GM21619 (cell line): ENCODE data around the gene SLC25A38.

Experiments used
- ATAC-seq: cut with Tn5 transposase; IDR thresholded peaks from one replicate; pipeline ENCODE4 v1.9.1; 2021; ENCODE audit not compliant: unreplicated experiment

SLC25A38 gene

DNA sequence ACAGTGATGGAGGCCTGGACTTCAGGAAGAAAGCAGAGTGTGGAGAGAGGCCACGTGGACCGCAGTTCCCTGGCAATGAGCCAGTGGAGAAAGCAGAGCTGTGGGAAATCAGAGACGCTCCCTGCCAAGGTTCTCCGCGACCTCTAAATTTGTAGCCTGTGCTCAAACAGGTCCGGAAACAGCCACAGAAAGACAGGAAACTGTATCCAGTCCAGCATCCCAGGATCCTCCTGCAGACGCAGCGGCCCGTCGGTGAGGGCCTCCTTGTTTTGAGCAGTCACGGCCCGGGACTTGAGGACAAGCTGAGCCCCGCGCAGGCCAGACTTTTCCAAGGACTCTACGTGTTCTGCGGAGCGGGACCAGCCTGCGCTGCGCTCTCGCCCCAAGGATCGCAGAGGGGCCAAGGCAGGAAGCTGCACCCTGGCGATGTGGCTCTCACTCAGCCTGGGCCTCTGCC is 45.6 kb downstream of the SLC25A38 start:
- no peak for ATAC-seq

DNA sequence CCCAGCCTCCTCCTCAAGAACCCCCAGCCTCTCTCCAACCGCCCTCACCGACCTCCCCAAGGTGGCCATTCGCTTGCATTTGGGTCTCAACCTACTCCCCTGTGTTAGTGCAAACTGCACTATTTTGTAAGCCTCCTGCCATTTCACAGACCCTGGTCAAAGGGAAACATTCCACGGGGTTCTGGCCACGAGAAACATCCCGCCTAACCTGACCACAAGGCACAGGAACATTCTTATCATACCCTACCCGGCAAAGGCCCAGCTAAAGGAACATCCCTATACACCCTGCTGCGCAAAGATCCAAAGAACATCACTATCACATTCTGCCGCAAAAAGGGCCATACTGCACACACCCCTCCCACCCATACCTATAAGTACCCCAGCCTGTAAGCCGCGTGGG is 46.3 kb downstream of the SLC25A38 start:
- ATAC-seq, result no peak

DNA sequence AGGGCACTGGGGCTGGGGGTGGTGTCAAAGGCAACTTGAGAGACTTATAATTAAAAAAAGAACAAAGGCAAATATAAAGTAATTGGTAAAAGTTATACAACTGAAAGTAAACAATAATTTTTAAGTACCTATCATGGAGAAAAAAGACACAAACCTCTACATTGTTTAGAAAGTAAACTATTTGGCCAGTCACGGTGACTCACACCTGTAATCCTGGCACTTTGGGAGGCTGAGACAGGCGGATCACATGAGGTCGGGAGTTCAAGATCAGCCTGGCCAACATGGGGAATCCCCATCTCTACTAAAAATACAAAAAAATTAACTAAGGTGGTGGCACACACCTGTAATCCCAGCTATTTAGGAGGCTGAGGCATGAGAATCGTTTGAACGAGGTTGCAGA is 49.2 kb downstream of the SLC25A38 start:
- ATAC-seq, result no peak

DNA sequence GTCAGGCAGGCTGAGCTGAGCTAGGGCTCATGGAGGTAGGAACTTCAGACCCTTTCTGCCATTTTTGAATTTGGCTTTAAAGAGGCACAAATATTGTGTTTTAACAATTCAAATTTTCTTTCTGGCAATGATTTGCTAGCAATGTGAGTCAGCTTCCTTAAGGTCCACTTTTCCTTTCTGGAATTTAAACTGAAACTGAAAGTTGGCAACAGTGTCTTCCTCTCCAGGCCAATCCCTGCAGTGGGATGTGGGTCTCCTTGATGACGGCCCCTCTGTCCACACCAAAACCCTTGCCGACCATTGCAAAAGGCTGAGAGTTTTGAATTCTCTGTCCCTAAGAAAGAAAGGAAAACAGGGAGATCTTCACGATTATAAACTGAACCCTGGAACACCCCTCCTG is 50.5 kb downstream of the SLC25A38 start:
- no peak for ATAC-seq

DNA sequence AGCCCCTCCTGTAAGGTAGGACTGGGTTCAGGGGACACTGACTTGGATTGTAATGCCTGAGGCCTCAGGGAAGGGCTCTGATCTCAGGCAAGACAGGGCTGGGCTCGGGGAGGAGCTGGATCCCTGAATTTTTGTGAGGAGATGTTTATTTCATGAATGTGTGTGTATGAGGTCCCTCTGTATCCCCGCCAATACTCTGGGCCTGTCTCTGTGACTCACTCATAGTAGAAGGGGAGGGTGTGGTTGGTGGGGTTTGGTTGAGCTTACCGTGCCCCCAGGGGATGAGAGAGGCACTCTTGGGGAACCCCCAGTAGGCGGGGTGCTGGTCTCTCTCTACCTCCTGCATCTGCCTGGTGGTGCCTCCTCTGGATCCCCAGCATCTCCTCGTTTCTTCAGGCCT is 51.4 kb downstream of the SLC25A38 start:
- peak; percentile 87 for ATAC-seq

DNA sequence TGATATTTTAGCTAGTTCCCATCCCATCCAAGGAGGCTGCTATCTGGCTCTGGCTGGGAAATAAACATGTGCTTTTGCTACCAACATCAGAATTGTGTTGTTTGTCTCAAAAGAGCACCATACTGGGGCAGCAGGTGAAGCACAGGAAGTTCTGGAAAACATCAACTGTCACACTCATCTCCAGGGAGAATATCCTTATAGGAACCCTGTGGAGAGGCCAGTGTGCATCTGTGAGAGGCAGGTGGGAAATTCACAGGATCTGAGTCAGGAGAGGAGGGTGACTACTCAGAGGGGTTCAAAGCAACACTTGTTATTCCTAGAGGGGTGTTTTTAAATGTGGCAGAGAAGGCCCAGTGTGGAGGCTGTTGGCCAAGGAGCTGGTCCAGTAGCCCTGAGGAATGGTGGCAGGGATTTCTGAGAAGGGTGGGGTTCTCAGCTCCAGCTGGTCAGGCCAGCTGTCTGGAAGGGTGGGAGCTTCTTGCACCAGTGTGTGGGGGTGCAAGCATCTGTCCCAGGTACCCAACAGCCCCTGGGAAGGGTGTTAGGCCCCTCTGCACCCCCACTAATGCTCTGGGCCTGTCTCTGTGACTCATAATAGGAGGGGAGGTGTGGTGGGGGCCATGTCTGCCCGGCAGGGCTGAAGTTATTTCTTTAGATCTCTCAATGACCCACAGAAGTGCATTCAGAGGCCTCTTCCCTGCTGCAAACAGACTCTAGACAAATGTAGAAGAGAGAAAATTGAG is 52.0 kb downstream of the SLC25A38 start:
- no peak for ATAC-seq

DNA sequence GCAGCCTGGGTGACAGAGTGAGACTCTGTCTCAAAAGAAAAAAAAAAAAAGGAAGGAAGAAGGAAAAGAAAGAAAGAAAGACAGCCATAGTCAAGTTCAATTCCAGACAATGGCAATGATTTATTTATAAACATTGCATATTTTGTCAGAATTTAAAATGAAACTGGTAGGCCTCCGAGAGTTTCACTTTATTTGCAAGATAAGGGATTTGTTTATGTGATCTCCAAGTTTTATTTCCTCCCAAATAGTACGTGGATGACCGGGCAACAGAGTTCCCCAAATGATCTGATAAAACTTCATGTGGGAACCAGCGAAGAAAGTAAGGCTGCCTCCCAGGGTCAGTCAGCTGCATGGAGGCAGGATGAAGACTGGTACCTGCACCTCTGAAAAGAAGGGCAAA is 55.7 kb downstream of the SLC25A38 start:
- ATAC-seq, result no peak

DNA sequence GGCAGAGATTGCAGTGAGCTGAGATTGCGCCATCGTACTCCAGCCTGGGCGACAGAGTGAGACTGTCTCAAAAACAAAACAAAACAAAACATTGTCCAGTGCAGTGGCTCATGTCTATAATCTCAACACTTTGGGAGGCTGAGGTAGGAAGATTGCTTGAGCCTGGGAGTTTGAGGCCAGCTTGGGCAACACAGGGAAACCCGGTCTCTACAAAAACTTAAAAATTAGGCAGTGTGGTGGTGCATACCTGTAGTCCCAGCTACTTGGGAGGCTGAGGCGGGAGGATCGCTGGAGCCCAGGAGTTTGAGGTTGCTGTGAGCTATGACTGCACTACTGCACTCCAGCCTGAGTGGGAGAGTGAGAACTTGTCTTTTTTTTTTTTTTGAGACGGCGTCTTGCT is 57.1 kb downstream of the SLC25A38 start:
- no peak for ATAC-seq

DNA sequence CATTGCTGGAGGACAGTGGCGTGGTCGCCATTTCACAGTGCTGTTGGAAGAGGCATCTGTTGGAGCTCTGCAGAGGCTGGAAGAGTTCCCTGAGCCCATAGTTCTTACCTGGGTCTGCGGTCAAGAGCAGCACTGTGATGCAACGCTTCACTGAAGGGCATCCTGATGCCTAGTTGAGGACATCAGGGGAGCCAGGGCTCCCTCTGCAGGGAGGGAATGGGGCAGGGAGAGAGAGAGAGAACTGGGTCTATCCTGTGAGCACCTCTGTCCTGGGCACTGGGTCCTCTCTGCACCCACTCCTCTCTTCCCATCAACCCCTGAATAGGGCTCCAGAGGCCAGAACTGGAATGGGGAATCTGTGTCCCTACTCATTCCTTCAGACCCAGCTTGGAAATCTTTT is 60.4 kb downstream of the SLC25A38 start:
- no peak for ATAC-seq

DNA sequence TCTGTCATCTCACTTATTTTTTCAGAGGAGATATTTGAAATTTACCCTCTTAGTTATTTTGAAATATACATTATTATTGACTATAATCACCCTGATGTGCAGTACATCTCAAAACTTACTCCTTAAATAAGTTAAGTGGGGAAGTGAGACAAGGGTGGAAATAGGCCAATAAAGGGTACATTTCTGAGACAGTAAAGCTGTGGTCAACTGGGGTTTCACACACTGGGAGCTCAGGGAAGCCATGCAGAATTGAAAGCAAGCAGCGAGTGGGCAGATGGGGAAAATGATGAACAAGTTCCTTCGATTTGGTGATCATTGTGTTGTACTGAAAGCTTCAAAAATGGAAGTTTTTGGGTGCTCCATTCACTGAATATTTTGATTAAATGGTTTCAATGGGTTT is 62.8 kb downstream of the SLC25A38 start:
- no peak for ATAC-seq

DNA sequence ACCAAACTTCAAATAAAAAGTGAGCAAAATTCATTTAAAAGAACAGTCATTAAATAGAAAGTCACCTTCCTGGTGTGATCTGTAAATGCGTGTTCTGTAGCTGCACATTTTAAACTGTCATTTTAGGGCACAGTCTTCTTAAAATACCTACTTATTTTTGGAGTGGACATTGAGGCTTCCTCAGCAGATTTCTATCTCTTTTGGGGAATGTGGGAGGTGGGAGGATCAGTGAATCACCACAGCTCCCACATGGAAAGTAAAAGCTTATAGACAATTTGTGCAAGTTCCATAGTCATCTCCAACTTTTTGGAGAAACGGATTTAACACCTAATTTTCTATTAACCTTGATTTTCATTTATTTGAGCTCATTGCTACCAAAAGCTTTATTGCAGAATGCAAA is 63.3 kb downstream of the SLC25A38 start:
- ATAC-seq, result no peak
